ENCODE results near the gene APPL2.
A peak's percentile ranks its signal among the peaks of the same experiment; 100 is the strongest.

Gene APPL2

DNA sequence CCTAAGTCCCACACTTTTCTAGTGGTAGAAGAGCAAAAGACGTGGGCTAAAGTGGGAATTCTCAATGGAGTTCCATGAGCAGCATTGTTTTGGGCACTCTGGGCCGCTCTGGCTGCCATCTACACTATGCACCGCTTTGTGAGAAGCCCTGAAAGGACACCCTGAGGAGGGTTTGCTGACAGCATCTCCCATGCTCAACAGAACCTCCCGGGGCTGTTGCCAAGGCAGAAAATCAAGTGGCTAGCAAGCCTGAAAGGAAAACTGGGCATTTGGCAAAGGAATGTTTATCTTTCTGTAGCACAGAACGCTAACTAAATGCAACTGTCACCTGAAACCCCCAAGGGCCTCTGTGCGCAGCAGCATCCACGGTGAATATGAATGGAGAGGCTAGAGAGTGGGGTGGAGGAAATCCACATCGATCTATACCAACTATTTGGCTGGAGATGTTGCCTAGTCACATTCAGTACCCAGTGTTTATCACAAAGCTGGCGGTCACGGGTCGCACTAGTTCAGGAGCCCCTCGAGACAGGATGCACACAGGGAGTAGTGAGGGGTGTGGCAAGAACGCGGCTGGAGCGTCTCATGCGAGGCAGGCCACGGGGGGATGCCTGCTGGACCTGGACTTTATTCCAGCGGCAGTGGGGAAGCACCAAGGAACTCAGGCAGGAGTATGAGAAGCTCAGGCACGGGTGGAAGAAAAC, 14.2 kb downstream of the APPL2 start:
- DNase-seq = peak; percentile 32

DNA sequence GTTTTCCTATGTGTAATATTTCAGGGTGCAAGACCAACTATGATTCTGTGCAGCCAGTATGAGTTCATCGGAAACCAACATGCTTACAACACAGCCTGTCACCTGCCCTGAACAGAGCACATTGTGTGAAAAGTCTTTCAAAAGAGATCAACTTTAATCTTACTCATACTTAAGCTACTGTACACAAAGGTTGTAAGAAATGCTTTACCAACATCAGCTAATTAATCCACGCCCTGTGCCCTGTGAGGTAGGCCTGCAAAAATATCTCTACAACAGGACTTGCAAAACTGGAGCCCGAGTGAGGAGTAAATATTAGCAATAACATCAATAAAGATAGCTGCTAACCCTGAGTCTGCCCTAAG, 15.1 kb downstream of the APPL2 start:
- DNase-seq = no peak

DNA sequence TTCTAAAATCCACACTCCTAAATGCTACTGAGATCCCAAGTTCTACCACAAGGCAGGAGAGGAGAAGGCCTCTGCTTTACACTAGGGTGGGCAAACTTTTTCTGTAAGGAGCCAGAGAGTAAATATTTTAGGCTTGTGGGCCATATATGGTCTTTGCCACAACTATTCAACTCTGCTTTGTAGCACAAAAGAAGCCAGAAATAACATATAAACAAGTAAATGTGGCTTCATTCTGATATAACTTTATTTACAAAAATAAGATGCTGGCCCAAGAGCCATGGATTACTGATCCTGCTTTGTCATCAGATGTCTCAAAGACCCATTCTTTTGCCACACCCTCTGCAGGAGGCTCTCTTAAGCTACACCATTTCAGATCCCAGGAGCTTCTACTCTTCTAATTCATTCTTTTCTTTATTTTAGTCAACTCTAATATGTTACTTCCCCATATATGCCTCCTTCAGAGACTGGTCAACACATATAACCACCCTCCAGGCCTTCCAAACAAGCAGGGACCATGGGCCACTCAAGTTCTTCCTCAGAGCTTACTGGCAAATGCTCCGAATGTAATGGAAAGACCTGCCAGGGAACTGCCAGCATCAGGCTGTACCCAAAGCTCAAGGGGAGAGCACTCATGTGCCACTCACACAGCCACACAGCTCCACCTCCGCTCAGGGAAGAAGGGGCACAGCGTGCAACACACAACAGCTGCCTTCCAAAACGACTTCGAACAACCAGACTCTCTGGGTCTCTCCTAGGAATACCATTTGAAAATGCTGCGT, 15.6 kb downstream of the APPL2 start:
- no peak for DNase-seq

DNA sequence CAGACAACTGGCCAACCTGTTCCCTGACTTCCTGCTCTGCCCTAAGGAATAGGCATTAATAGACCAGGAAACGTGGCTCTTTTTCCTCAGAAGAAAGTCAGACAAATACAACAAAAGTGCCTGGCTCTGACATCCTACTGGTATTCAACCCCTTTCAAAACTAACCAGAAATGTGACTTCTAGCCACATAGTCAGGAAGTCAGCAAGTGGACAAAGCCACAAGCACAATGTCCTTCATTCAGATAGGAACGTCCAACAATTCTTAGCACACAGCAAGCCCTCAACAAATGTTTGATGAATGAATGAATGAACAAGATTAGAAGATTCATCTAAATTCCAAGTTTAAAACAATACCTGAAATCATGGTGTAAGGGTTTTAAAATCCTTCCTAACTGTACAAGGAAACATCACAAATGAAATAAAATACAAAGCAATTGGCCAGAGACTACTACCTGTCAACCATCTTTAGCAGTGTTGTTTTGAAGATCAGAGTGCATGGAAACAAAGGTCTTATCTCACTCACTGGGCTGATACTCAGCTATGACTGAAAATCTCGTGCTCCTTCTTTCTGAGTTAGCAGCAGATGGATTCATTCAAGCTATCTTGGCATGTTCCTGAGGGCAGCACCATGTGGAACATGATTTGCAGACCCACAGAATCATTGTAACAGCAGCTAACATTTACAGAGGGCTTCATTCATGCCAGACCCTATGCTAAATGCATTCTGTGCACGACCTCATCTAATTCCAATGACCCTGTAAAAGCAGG, 16.5 kb downstream of the APPL2 start:
- no peak for DNase-seq

DNA sequence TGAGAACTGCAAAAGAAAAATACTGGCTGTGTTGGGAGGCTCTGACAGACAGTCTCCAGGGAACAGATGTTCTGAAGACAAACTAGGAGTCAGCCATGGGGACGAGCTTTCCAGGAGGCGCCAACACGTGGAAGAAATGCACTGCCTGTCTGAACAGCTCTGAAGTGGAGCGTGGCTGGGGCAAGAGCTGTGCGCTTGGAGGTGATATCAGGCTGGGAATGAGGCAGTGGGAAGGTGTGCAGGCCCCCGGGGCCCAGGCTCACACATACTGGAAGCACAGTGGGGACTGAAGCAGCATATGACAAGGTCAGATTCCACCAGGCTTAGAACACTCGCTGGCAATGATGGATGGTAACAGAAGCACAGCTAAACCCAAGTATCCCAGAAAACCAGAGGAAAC, 17.5 kb downstream of the APPL2 start:
- DNase-seq = no peak

DNA sequence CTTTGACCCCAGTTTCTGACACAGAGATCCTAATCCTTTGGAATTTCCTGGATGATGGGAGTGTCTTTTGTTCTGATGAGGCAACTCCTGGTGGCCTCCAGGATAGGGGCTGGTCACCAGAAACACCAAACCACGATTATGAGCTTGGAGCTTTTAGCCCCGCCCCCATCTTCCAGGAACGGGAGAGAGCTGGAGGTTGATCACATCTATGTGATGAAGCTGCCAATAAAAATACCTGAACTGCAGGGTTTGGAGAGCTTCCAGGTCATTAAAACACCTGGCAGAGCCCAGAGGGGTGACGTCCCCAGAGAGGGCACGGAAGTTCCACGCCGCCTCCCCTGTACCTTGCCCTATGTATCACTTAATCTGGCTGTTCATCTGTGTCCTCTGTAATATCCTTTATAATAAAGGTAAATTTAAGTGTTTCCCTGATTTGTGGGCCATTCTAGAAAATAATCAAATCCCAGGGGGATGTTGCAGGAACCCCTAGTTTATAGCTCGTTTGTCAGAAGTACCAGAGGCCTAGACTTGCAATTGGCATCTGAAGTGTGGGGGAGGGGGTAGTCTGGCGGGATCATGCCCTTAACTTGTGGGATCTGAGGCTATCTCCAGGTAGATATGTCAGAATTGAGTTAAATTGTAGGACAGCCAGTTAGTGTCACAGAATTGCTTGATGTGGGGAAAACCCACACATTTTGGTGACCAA, 21.2 kb downstream of the APPL2 start:
- DNase-seq = no peak

DNA sequence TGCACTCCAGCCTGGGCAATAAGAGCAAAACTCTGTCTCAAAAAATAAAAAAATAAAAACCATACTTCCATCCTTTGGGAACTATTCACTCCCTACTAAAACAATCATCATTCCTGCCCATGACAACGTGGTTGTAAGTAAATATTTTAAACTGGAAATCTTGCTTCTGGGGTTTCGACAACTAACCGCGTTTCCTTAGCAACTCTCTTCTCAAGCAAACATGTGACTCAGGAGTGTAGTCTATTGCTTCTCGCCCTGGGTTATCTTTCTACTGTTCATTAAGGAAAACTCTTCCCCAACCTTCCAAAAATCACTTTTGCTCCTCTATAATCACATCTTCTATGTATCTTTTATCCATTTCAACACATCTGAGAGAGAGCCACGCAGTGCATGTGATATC, 21.8 kb downstream of the APPL2 start:
- DNase-seq = no peak

DNA sequence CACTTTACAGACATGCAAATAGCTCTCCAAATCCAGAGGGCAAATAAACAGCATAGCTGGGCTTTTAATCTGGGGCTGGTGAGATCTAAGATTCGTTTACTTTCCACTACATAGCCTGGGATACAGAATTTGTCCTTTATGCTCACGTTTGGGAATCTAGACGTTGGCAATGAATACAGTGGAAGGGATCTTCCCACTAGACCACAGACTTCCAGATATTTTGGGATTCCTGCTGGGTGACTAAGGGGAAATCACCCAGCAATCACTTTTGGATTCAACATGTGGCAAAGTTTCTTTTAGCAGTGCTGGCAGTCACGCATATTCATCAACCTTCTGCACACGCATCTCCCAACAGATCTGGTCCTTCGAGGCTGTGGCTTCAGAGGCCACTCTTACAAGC, 23.5 kb downstream of the APPL2 start:
- DNase-seq = no peak

DNA sequence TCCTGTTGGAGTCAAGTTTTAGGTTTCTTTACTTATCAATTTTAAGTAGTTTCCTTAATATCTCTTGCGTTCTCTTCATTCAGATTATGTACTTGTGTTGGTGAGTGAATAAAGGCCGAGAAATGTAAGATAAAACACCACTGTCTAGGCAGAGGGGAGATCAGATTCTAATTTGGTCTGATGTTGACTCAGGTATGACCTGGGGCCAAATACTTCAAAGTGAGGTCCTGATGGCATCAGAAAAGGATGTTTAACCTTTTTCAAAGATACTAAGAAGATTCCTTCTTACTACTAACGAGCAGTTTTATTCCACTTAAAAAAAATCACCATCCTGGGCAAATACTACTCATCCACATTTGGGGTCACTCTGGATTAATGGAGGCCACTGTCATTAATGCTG, 26.9 kb downstream of the APPL2 start:
- DNase-seq = no peak

DNA sequence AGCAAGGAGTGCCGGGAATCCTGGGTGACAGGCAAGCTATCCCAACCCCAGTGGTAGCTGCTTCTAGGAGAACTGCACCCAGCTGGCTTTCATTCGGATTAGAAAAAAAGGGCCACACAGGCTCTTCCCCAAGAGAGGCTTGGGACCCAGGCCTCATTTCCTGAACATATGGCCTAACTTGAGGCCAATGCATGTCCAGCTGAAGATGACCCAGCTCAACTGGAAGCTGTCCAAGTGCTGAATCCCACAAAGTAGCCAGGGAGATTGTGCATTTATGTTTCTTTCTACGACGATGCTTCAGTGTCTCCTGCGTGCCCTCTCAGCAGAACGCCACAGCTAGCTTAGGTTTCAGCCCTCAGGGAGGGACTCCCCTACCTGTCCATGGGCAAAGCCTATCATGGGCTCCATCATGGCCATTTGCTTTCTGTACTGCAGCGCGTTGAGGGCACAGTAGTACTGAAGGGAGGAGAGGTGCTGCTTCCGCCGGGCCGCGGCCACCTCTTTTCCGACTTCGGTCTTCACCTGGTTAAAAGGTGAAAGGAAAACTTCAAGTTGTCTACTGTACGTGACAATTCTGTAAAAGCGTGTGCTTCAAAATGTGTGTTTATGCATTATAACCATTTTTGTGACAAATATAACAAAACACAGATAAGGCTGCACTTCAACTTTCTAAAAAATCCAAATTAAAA, 29.1 kb downstream of the APPL2 start:
- DNase-seq = no peak

DNA sequence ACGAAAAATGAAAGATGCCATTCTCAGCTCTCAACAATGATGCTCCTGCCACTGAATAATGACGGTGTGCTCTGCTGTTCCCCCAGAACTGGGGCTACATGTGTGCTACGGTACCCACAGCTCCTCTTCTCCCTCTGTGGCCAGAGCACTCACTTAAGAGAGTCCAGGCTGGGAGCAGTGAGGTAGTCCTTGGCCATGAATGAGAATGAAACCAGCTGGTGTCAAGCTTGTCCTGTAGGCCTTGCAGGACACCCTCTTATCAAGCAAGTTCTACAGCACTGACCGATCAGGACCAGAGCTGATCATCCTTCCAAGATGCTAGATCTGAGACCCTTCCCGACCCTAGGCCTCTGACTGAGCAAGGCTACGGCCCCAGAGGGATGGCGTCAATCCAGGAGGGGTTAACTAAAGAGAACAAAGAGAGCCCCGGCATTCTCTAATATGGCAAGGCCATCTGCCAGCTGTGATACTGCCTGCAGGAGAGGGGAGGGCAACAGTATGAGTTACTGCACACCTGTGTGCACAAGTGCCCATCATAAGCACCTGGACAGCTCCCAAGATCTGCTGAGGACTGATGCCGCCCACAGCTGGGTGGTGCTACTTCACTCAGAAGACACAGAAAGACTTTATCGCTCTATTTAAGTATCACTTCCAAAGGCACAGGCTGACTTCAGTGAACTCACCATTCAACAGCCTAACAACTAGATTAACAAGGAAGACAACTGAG, 30.5 kb downstream of the APPL2 start:
- DNase-seq = no peak

DNA sequence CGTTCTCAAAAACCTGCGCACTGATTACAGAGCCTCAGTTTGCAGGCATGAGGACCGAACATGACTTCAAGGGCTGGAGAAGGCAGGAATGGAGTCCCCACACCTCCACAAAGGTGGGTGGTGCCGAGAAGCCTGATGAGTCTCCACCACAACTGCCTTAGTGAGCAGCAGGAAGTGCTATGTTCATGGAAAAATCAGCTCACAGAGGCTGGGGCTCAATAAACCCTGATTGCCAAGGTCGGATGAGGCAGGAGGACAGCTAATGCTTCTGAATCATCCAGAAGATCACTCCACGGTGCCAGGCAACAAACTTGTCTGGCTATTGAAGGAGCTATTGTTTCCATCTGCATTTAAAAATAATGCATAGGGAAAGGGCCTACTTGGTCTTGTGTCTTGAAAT, 31.1 kb downstream of the APPL2 start:
- no peak for DNase-seq

DNA sequence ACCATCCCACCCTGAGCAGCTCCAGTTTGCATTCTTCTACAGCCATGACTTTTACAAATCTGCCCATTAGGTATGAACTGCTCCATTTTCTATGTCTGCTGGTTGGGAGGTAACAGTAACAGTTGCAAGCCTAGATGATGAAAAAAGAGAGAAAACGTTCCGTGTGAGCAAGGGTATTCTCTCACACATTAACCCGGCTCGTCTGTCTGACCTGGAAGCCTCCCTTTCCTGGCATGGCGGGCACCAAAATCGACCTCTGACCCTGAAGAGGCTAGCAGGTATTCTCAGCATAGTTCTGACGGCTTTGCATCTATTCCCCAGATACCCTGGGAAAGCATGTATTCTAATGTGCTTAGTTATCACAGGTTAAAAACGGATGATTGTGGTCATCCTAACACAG, 31.8 kb downstream of the APPL2 start:
- DNase-seq = no peak

DNA sequence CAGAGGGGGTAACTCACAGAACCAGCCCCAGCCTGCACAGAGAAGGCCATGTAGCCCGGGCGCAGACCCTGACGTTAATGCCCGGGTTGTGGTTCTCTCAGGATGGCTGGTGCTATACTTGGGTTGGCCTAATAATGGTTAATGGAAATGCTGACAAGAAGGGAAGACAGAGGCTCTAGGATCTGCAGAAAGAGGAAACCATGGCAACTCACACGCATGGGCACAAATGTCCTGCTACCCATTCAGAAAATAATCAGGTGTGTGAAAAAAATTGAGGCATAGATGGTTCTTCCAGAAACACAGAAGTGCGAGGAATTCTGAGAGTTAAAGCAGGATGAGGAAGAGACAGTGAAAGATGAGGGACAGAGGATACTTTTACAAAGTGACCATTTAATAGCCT, 33.8 kb downstream of the APPL2 start:
- DNase-seq = no peak

DNA sequence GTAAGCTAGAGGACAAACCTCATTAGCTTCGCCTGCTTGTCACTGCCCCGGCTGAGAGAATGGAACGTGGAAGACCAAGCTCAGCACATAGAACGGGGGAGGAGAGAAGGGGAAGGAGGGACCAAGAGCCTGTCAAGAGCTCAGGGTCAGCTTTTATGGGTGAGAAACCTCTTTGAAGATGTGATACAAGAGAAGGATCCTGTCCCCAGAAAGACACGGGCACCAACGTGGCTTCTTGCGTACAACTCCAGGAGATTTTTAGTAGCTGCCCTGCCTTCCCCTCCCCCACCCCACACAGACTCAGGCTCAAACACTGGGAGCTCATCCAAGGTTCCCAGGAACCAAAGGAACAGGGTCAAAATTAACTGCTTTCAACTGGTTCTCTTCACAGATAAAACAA, 34.7 kb downstream of the APPL2 start:
- no peak for DNase-seq

DNA sequence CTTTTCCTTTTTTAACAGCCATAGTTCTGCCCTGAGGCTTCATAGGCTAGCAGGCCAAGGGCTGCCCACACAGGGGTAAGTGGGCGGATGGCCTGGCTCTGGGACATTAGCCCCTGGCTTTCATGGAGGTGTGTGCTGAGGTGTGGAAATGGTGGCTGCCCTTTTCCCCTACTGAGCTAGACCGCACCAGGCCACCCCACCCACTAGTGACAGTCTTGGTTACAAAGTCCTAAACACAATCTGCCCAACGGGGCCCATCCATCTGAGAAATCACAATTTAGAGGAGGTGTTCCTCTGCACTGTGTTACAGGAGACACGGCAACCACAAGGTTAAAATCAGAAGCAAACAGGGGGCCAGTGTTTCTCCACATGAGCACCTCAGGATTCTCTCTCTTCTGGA, 35.6 kb downstream of the APPL2 start:
- no peak for DNase-seq

DNA sequence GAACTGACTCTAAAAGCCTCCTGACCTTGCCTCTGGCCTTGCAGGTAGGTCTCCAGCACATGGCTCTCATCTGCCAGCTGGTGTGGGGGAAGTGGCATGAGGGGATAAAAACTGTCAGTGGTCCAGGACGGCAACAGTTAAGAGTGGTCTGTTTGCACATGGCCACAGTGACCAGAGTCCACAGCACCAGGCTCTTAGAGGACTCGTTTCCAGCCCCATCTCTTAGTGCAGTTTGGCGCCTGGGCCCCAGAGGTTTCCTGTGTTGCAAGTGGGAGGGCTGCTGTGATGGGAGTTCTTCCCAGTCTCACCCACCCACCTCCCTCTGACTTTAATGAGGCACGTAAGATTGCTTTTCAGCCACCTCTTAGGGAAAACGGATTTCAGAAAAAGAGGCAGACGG, 37.0 kb downstream of the APPL2 start:
- DNase-seq = no peak

DNA sequence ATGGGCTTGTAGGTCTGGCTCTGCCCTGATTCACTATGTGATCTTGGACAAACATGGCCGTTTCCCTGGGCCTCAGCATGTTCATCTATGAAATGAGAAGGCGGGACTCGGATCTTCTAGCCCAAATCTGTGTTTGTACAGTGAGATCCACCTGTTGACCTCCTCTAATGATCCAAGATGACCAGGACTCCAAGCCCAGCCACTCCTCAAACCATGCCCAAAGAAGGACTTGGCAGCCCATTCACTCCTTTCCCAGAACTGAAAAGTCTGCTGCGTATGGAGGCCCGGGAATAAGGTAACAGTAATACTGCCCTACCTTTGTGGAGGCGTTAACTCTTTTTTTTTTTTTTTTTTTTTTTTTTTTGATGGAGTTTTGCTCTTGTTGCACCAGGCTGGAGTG, 39.9 kb downstream of the APPL2 start:
- DNase-seq = no peak

DNA sequence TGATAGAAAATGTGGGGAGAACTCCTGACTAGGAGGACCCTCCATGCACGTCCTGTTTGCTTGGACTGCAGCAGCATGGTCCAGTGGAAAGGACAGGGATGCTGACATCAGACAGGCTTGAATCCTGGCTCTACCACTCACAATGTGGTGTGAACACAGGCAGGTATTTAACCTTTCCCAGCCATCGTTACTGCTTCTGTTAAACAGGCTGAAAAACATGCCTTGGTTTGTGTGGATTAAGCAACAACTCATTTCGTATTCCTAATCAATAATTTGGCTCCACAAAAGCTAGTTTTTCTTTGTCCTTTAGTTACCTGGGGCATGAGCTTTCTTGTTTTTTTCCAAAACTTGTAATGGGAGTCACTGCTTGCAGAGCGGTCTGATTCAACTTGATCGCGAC, 41.0 kb downstream of the APPL2 start:
- no peak for DNase-seq

DNA sequence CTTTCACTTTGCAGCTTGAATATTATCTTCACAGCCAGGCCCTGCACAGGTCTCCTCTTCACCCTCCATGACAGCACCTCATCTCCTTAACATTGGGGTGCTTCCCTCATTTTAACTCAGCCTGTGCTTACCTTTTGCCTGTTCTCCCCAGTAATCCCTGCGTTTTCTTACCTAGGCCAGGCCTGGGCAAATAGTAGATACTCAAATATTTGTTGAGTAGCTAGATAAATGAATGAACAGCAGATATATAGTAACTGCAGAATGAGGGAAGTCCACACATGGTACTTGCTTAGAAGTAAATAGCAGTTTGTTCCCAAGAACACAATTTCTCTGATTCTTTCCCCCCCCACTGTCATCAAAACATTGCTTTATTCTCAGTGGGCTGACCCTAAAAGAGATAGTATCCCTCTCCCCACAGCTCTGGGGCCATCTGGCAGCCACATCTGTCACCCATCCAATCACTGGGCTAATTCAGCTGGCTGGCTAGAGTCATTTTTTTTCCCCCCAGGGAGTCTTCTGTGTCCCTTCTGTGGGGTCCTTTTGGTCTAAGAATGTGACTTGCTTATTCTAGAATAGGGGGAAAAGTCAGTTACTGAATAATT, 43.2 kb downstream of the APPL2 start:
- DNase-seq = no peak

DNA sequence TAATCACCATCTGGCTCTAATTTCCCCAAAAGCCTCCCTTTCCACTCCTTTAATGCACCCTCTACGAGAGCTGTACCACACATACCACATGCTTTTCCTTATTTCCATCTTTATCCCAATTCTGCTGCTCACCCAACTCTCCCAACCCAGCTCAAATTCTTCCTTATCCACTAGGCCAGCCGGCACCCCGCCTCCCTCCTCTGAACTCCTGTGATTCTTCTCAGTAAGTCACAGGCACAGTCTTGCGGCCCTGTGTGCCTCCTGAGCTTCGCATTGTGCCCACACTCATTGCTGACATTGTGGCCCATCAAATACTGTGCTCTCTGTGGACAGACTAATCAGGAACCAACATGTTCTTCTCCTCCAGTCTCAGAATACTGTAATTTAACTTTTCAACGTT, 45.4 kb downstream of the APPL2 start:
- no peak for DNase-seq

DNA sequence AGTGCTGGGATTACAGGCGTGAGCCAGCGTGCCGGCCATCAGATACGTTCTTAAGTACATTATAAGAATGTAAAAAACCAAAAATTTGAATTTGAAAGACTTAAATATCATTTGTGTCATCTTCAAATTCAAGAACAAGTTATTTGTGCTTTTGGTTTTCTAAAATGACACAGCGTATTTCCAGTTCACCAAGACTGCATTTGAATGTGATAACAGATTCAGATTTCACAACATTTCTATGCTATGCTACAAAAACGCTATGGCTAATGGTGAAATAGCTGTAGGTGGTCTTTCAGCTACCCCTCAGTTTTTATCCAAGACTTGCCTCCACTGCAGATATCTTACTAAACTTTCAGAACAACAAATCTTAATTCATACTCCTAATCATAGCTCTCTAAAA, 46.7 kb downstream of the APPL2 start:
- no peak for DNase-seq

Measured in COR-L47 (cell line).